Mucosa of gallbladder (tissue), 1 donor: ENCODE data around the gene MAEA. TPM values are rescaled to one million over a fixed set of nuclear protein-coding genes. Genes with fewer than 3 reads are reported as not detected.
"Not testable (repeated sequence)": the region's sequence is repeated elsewhere in the genome, so short reads cannot be mapped to it uniquely, and the experiment has no call there.

Experiments used
- DNase-seq: peaks from one replicate; pipeline ENCODE4 v3.0.0-alpha.2; 2020; ENCODE audit warnings: low spot score
- total RNA-seq: library from RNA; stranded (reverse); gene quantifications from one replicate; pipeline ENCODE4 v1.2.1, GENCODE V29; 2021
- donor health status: DM: no; HTN: no; CAD: no.

Gene MAEA
- total RNA-seq, 1 donor from 2014 or later = 78.0 TPM

- DNase-seq = no peak
These were observed 75.8 kb downstream of the MAEA start for GRCh38 chr4:1365271-1366178.

GRCh38 chr4:1366371-1367229, 76.9 kb downstream of the MAEA start:
- DNase-seq = no peak

- DNase-seq = no peak
These were observed 77.7 kb downstream of the MAEA start for GRCh38 chr4:1367230-1367935.

GRCh38 chr4:1367936-1368289, 78.2 kb downstream of the MAEA start:
- DNase-seq = no peak

GRCh38 chr4:1368421-1369090, 78.9 kb downstream of the MAEA start:
- DNase-seq = no peak

GRCh38 chr4:1369091-1369450, 79.4 kb downstream of the MAEA start:
- no peak for DNase-seq

- no peak for DNase-seq
These were observed 79.9 kb downstream of the MAEA start for GRCh38 chr4:1369479-1370079.

- no peak for DNase-seq
These were observed 80.8 kb downstream of the MAEA start for GRCh38 chr4:1370321-1371124.

GRCh38 chr4:1371176-1372165, 81.8 kb downstream of the MAEA start:
- DNase-seq = no peak

- not testable (repeated sequence) for DNase-seq
These were observed 82.9 kb downstream of the MAEA start for GRCh38 chr4:1372576-1372975.

GRCh38 chr4:1373892-1374705, 84.4 kb downstream of the MAEA start:
- no peak for DNase-seq

GRCh38 chr4:1374706-1375045, 85.0 kb downstream of the MAEA start:
- DNase-seq = no peak

GRCh38 chr4:1375051-1375721, 85.5 kb downstream of the MAEA start:
- DNase-seq = no peak

GRCh38 chr4:1375761-1376322, 86.2 kb downstream of the MAEA start:
- DNase-seq = no peak

GRCh38 chr4:1376391-1376840, 86.7 kb downstream of the MAEA start:
- DNase-seq = no peak

GRCh38 chr4:1376841-1377605, 87.3 kb downstream of the MAEA start:
- DNase-seq = no peak
